Measurements from ENCODE around the gene PDXDC1.
"Not testable (repeated sequence)": the region's sequence is repeated elsewhere in the genome, so short reads cannot be mapped to it uniquely, and the experiment has no call there.

- not testable (repeated sequence) for TF ChIP-seq POLR2A (IDR thresholded peaks at IDR 0.05; ENCODE audit: low read length); GATA1 (IDR thresholded peaks at IDR 0.05; ENCODE audit: low read depth, low read length)
Observed at GRCh38 chr16:15002448-15002847, 27.6 kb downstream of the PDXDC1 start.

All from erythroblast (primary cell).